IMR-90 (cell line): Measurements from ENCODE around the gene ABCA3.

ENCODE experiments used
- CEBPB ChIP-seq: IDR thresholded peaks from 2 replicates; pipeline ENCODE4 v1.6.1; 2012; ENCODE audit warnings: low read depth, low read length, improper control_type of control experiment
- CTCF ChIP-seq: conservative IDR thresholded peaks from 2 replicates; pipeline ENCODE4 v1.5.1; 2012; ENCODE audit warnings: mild to moderate bottlenecking, low read depth, low read length, improper control_type of control experiment
- ELK1 ChIP-seq: fragments of 150-350 bp; IDR thresholded peaks from 2 replicates; pipeline ENCODE4 v1.6.1; 2016; ENCODE audit warnings: low read depth, mild to moderate bottlenecking, low read length, moderate library complexity, borderline replicate concordance
- FOS ChIP-seq: fragments of 150-350 bp; IDR thresholded peaks from 2 replicates; pipeline ENCODE4 v1.6.1; 2016; ENCODE audit warnings: low read depth, low read length
- MXI1 ChIP-seq: IDR thresholded peaks from 2 replicates; pipeline ENCODE4 v1.6.1; 2012; ENCODE audit warnings: low read depth, mild to moderate bottlenecking, low read length, moderate library complexity, borderline replicate concordance
- POLR2A ChIP-seq: IDR thresholded peaks from 2 replicates; pipeline ENCODE4 v1.6.1; 2012; ENCODE audit warnings: mild to moderate bottlenecking, low read depth, low read length
- RCOR1 ChIP-seq: IDR thresholded peaks from 2 replicates; pipeline ENCODE4 v1.6.1; 2012; ENCODE audit warnings: mild to moderate bottlenecking, low read length, improper control_type of control experiment; ENCODE audit not compliant: insufficient replicate concordance
- USF2 ChIP-seq: fragments of 150-350 bp; IDR thresholded peaks from 2 replicates; pipeline ENCODE4 v1.6.1; 2017; ENCODE audit warnings: mild to moderate bottlenecking, antibody characterized with exemption, low read length, low read depth

- TF ChIP-seq CTCF (no peak), USF2 (no peak), CEBPB (no peak), POLR2A (no peak), ELK1 (no peak), MXI1 (no peak), FOS (no peak), RCOR1 (no peak)
These were observed 32.6 kb upstream of the ABCA3 start for GRCh38 chr16:2373176-2373575.
